ENCODE results near the gene TMEM47.

TMEM47 gene

GRCh38 chrX:34584781-34585180 is 72.3 kb downstream of the TMEM47 start:
- DNase-seq = no peak

- no peak for DNase-seq
Observed at GRCh38 chrX:34580069-34580468, 77.0 kb downstream of the TMEM47 start.

GRCh38 chrX:34578237-34578636 is 78.8 kb downstream of the TMEM47 start:
- DNase-seq = no peak
